Gastrocnemius medialis (tissue), 4 donors: ENCODE data around the gene BMP3.

Experiments
- POLR2A ChIP-seq, 2 donors: fragments of 450-650 bp; IDR thresholded peaks; one replicate each; pipeline ENCODE4 v1.6.1; 2017; ENCODE audit warnings: antibody characterized with exemption in 2 of 2, mild to moderate bottlenecking in 2 of 2, moderate library complexity in 2 of 2
- TF ChIP-seq, protein P1 (sequence below), 5 experiments: fragments of 450-650 bp in 3 of 5; fragments of 200-600 bp in 2 of 5; sonication (generic) in 2 of 5; IDR thresholded peaks in 4 of 5; conservative IDR thresholded peaks in 1 of 5; 1 replicate in 4 of 5; 2 replicates in 1 of 5; pipeline ENCODE4 v1.5.1; 2016 to 2019; ENCODE audit warnings: antibody characterized with exemption in 5 of 5, mild to moderate bottlenecking in 3 of 5, moderate library complexity in 3 of 5

DNA sequence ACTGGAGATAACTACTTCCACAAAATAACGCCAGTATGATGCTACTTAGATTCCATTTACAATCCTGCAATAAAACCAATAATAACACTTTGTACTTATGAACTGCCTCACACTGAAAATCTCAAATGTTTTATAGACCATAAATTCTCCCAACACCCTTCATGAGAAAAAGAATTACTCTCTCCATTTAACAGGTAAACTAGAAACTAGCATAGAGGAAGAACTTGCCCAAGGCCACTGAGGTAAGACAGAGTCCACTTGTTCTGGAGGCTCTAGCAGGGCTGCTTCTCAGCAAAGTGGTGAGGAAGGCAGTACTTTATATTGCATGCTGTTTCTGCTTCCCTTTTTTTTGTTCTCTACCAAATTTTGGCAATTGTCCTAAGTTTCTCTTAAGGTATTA lies 11.5 kb upstream of the BMP3 start:
- TF ChIP-seq, protein P1, sequence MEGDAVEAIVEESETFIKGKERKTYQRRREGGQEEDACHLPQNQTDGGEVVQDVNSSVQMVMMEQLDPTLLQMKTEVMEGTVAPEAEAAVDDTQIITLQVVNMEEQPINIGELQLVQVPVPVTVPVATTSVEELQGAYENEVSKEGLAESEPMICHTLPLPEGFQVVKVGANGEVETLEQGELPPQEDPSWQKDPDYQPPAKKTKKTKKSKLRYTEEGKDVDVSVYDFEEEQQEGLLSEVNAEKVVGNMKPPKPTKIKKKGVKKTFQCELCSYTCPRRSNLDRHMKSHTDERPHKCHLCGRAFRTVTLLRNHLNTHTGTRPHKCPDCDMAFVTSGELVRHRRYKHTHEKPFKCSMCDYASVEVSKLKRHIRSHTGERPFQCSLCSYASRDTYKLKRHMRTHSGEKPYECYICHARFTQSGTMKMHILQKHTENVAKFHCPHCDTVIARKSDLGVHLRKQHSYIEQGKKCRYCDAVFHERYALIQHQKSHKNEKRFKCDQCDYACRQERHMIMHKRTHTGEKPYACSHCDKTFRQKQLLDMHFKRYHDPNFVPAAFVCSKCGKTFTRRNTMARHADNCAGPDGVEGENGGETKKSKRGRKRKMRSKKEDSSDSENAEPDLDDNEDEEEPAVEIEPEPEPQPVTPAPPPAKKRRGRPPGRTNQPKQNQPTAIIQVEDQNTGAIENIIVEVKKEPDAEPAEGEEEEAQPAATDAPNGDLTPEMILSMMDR (IDR thresholded peaks at IDR 0.05 in 4 of 5, conservative IDR thresholded peaks at IDR 0.05 in 1 of 5), result no peak
- TF ChIP-seq POLR2A (IDR thresholded peaks at IDR 0.05), result no peak
